Stomach (tissue), 4 donors: ENCODE results near the gene ZNF8.

Source experiments
- EP300 ChIP-seq: sonication (generic); formaldehyde crosslinking; IDR thresholded peaks from one replicate; pipeline ENCODE4 v1.6.1; 2017; ENCODE audit warnings: antibody characterized with exemption
- POLR2A ChIP-seq, 4 donors: fragments of 450-650 bp; IDR thresholded peaks; one replicate each; pipeline ENCODE4 v1.6.1; 2016; ENCODE audit warnings: antibody characterized with exemption in 4 of 4, control low read depth in 2 of 4, mild to moderate bottlenecking in 1 of 4, moderate library complexity in 1 of 4
- POLR2AphosphoS5 ChIP-seq, 3 donors: sonication (generic); formaldehyde crosslinking; IDR thresholded peaks; one replicate each; pipeline ENCODE4 v1.6.1; 2016; ENCODE audit warnings: antibody characterized with exemption in 3 of 3
- TF ChIP-seq, protein P1 (sequence below), 7 experiments: fragments of 450-650 bp in 4 of 7; fragments of 200-600 bp in 3 of 7; sonication (generic) in 3 of 7; IDR thresholded peaks; one replicate each; pipeline ENCODE4 v1.5.1; 2016 to 2019; ENCODE audit warnings: antibody characterized with exemption in 7 of 7, control low read depth in 2 of 7, mild to moderate bottlenecking in 1 of 7

GRCh38 chr19:58248886-58249285 is 29.9 kb upstream of the ZNF8 start:
- TF ChIP-seq, protein P1, sequence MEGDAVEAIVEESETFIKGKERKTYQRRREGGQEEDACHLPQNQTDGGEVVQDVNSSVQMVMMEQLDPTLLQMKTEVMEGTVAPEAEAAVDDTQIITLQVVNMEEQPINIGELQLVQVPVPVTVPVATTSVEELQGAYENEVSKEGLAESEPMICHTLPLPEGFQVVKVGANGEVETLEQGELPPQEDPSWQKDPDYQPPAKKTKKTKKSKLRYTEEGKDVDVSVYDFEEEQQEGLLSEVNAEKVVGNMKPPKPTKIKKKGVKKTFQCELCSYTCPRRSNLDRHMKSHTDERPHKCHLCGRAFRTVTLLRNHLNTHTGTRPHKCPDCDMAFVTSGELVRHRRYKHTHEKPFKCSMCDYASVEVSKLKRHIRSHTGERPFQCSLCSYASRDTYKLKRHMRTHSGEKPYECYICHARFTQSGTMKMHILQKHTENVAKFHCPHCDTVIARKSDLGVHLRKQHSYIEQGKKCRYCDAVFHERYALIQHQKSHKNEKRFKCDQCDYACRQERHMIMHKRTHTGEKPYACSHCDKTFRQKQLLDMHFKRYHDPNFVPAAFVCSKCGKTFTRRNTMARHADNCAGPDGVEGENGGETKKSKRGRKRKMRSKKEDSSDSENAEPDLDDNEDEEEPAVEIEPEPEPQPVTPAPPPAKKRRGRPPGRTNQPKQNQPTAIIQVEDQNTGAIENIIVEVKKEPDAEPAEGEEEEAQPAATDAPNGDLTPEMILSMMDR (IDR thresholded peaks at IDR 0.05): no peak
- no peak for TF ChIP-seq EP300
- no peak for TF ChIP-seq POLR2A (IDR thresholded peaks at IDR 0.05)
- TF ChIP-seq POLR2AphosphoS5 (IDR thresholded peaks at IDR 0.05): no peak
